Activated CD4-positive, alpha-beta memory T cell treated with anti-CD3 and anti-CD28 coated beads, Interleukin-2, amount 10 ng/mL, durations not matched to agents 7 days and 5 days (primary cell): ENCODE results near the gene USP5. TPM values are rescaled to one million over a fixed set of nuclear protein-coding genes. Genes with fewer than 3 reads are reported as not detected.
A peak's percentile ranks its signal among the peaks of the same experiment; 100 is the strongest.
"Not testable (repeated sequence)": the region's sequence is repeated elsewhere in the genome, so short reads cannot be mapped to it uniquely, and the experiment has no call there.

Experiments
- CTCF ChIA-PET: fragments of 350-600 bp; sonication (Branson Sonifier 250); formaldehyde crosslinking; loops from one replicate; lab custom pipeline; 2021; ENCODE audit warnings: antibody characterized with exemption, inconsistent platforms; lab: Charles Lee
- POLR2A ChIA-PET: fragments of 350-600 bp; sonication (Branson Sonifier 250); formaldehyde crosslinking; loops from one replicate; lab custom pipeline; 2021; ENCODE audit warnings: antibody characterized with exemption; lab: Charles Lee
- DNase-seq: peaks from one replicate; pipeline ENCODE4 v3.0.0-alpha.2; 2020
- H3K27ac Mint-ChIP-seq: one replicate; pipeline ENCODE4 v1.8.0; 2021; ENCODE audit warnings: mild to moderate bottlenecking, mixed read lengths
- H3K27me3 Mint-ChIP-seq: one replicate; pipeline ENCODE4 v1.8.0; 2021; ENCODE audit warnings: mixed read lengths
- H3K36me3 Mint-ChIP-seq: one replicate; pipeline ENCODE4 v1.8.0; 2021; ENCODE audit warnings: low read depth, mixed read lengths
- H3K4me1 Mint-ChIP-seq: one replicate; pipeline ENCODE4 v1.8.0; 2021; ENCODE audit warnings: mixed read lengths
- H3K4me3 Mint-ChIP-seq: one replicate; pipeline ENCODE4 v1.8.0; 2021; ENCODE audit warnings: mild to moderate bottlenecking, mixed read lengths
- H3K9me3 Mint-ChIP-seq: one replicate; pipeline ENCODE4 v1.8.0; 2021; ENCODE audit warnings: mixed read lengths
- total RNA-seq, 2 experiments: library from RNA; stranded (reverse); gene quantifications; one replicate each; pipeline ENCODE4 v1.2.3, GENCODE V29; 2021

Gene USP5
- total RNA-seq, 2 experiments from 2014 or later = 91.4 to 109 TPM

DNA sequence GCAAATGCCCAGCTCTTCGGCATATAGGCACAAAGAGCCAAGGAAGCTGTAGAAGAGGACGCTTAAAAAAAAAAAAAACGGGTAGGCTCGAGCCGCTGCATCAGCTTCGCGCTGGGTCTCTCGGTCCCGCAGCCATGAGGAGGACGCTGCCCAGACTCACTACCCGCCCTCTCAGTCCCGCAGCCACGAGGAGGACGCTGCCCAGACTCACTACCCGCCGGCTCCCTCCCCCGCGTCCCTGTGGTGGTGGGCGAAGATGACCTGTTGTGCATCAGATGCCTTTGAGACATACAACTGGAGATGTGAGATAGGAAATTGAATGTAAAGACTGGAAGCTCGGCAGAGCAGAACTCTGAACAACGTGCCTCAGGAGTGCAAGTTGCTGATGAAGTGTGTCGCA is 32.6 kb downstream of the USP5 start:
- no peak overlapping the region for H3K27ac Mint-ChIP-seq
- POLR2A ChIA-PET = interaction anchor here (2.6 to 3.9 kb wide), 2 partner anchors 12 to 32 kb away, joined by 12 to 14 read pairs; partner anchors contain the start of genes CDCA3, SPSB2 and USP5

DNA sequence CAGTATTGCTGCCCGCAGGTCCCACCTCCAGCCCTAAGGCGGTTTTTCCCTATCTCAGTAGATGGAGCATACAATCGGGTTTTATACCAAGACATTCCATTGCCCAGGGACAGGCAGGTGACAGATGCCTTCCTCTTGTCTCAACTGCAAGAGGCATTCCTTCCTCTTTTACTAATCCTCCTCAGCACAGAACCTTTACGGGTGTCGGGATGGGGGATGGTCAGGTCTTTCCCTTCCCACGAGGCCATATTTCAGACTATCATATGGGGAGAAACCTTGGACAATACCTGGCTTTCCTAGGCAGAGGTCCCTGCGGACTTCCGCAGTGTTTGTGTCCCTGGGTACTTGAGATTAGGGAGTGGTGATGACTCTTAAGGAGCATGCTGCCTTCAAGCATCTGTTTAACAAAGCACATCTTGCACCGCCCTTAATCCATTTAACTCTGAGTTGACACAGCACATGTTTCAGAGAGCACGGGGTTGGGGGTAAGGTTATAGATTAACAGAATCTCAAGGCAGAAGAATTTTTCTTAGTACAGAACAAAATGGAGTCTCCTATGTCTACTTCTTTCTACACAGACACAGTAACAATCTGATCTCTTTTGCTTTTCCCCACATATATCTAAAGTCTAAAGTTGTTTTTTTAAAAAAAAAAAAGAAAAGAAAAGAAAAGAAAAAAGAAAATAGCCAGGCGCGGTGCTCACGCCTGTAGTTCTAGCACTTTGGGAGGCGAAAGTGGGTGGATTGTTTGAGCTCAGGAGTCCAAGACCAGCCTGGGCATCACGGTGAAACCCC is 34.5 kb downstream of the USP5 start:
- H3K9me3 Mint-ChIP-seq, CTCF ChIA-PET, H3K4me3 Mint-ChIP-seq, DNase-seq, H3K27ac Mint-ChIP-seq, H3K27me3 Mint-ChIP-seq: not testable (repeated sequence)
- POLR2A ChIA-PET = interaction anchor here (2.6 kb wide), 1 partner anchor 14 kb away, joined by 12 read pairs; the partner anchor contains the start of gene SPSB2
- Mint-ChIP-seq H3K36me3 (peaks cover 24% of the 10 kb centered on the region), H3K4me1 (peaks cover 25% of the 10 kb centered on the region)

More for the DNA sequence above, 32.6 kb downstream of the USP5 start:
- peaks cover 9% of the 10 kb centered on the region for H3K4me1 Mint-ChIP-seq
- peaks cover 18% of the 10 kb centered on the region for H3K36me3 Mint-ChIP-seq
- CTCF ChIA-PET = interaction anchor here (0.7 kb wide), 1 partner anchor 76 kb away, joined by 3 read pairs; no protein-coding TSS in a partner anchor
- H3K9me3 Mint-ChIP-seq = no peaks in the 10 kb centered on the region
- H3K4me3 Mint-ChIP-seq = no peak overlapping the region
- H3K27me3 Mint-ChIP-seq = no peaks in the 10 kb centered on the region
- DNase-seq = no peak

DNA sequence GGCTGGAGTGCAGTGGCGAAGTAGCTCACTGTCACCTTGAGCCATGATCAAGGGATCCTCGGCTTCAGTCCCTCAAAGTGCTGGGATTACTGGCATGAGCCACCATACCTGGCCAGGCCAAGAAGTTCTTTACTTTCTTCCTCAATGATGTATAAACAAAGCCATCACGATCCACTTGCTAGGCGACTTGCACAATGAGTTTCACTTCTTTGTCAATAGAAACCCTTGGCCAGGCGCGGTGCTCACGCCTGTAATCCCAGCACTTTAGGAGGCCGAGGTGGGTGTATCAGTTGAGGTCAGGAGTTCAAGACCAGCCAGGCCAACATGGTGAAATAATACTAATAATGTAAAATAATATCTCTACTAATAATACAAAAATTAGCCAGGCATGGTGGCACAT is 35.5 kb downstream of the USP5 start:
- Mint-ChIP-seq H3K36me3 (peaks cover 22% of the 10 kb centered on the region), H3K4me3 (no peak overlapping the region), H3K4me1 (peaks cover 34% of the 10 kb centered on the region), H3K9me3 (no peaks in the 10 kb centered on the region), H3K27me3 (no peaks in the 10 kb centered on the region), H3K27ac (no peak overlapping the region)
- no peak for DNase-seq
- ChIA-PET CTCF (interaction anchor here (1.4 kb wide), 1 partner anchor 15 kb away, joined by 3 read pairs; the partner anchor contains the start of gene SPSB2), POLR2A (interaction anchor here (1.3 kb wide), 1 partner anchor 14 kb away, joined by 11 read pairs; the partner anchor contains the start of gene SPSB2)

DNA sequence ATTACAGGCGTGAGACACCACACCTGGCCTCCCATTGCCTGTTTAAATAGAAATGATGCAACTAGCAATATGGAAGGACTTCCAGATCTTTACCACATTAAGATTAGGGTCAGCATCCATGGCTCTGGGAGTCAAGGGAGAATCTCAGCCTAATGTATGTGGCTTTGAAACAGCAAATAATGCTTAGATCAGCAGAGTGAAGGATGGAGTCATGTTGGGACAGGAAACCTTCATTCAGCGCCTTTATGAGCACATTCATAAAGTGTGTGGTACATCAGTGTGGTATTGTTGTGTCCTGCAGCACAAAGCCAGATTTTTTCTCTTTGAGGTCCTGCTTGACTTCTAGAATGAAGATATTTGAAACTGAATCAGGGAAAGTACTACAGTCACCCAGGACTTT is 36.4 kb downstream of the USP5 start:
- ChIA-PET CTCF (interaction anchor here (1.4 kb wide), 1 partner anchor 16 kb away, joined by 3 read pairs; the partner anchor contains the start of gene SPSB2), POLR2A (interaction anchor here (1.3 kb wide), 1 partner anchor 15 kb away, joined by 11 read pairs; the partner anchor contains the start of gene SPSB2)
- Mint-ChIP-seq H3K4me3 (no peak overlapping the region), H3K9me3 (no peaks in the 10 kb centered on the region), H3K4me1 (peaks cover 38% of the 10 kb centered on the region), H3K27me3 (no peaks in the 10 kb centered on the region), H3K36me3 (peaks cover 22% of the 10 kb centered on the region), H3K27ac (peak overlapping the region; percentile 45)
- no peak for DNase-seq

DNA sequence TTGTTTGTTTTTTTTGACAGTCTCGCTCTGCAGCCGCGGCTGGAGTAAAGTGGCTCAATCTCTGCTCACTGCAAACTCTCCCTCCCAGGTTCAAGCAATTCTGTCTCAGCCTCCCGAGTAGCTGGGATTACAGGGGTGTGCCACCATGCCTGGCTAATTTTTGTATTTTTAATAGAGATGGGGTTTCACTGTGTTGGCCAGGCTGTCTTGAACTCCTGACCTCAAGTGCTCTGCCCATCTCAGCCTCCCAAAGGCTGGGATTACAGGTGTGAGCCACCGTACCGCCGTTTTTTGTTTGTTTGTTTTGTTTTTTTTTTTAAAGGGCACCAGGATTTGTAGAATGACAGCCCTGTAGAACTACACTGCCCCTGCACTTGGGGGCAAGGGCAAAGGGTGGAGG is 36.8 kb downstream of the USP5 start:
- POLR2A ChIA-PET, H3K4me3 Mint-ChIP-seq, H3K27ac Mint-ChIP-seq, DNase-seq, H3K9me3 Mint-ChIP-seq, H3K27me3 Mint-ChIP-seq, CTCF ChIA-PET: not testable (repeated sequence)
- Mint-ChIP-seq H3K4me1 (peaks cover 38% of the 10 kb centered on the region), H3K36me3 (peaks cover 22% of the 10 kb centered on the region)

DNA sequence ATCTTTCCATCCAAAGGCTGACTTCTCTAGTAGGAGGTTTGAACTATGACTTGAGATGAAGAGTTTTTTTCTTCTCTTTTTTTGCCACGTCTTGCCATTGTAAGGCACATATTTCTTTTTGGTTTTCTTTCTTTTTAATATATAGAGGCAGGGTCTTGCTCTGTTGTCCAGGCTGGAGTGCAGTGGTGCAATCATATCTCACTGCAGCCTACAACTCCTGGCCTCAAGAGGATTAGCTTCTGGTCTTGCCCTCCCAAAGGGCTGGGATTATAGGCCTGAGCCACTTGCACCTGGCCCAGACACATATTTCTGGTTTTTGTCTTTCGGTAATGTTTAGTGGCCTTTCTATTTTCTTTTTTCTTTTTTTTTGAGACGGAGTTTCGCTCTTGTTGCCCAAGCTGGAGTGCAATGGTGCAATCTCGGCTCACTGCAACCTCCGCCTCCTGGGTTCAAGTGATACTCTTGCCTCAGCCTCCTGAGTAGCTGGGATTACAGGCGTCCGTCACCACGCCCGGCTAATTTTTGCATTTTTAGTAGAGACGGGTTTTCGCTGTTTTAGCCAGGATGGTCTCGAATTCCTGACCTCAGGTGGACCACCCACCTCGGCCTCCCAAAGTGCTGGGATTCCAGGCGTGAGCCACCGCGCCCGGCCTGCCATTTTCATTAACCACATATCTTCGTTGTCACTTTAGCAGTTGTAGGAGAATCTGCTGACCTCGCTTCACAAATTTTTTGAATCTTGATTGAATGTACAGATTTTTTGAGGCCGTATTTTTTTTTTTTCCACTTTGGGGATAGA is 38.0 kb downstream of the USP5 start:
- H3K27me3 Mint-ChIP-seq, H3K9me3 Mint-ChIP-seq, DNase-seq, CTCF ChIA-PET: not testable (repeated sequence)
- peaks cover 12% of the 10 kb centered on the region for H3K36me3 Mint-ChIP-seq
- POLR2A ChIA-PET = interaction anchor here (2.6 kb wide), 1 partner anchor 9 kb away, joined by 14 read pairs; no protein-coding TSS in a partner anchor
- H3K4me3 Mint-ChIP-seq = peak overlapping the region; percentile 79
- H3K4me1 Mint-ChIP-seq = peaks cover 38% of the 10 kb centered on the region
- H3K27ac Mint-ChIP-seq = peak overlapping the region; percentile 93

DNA sequence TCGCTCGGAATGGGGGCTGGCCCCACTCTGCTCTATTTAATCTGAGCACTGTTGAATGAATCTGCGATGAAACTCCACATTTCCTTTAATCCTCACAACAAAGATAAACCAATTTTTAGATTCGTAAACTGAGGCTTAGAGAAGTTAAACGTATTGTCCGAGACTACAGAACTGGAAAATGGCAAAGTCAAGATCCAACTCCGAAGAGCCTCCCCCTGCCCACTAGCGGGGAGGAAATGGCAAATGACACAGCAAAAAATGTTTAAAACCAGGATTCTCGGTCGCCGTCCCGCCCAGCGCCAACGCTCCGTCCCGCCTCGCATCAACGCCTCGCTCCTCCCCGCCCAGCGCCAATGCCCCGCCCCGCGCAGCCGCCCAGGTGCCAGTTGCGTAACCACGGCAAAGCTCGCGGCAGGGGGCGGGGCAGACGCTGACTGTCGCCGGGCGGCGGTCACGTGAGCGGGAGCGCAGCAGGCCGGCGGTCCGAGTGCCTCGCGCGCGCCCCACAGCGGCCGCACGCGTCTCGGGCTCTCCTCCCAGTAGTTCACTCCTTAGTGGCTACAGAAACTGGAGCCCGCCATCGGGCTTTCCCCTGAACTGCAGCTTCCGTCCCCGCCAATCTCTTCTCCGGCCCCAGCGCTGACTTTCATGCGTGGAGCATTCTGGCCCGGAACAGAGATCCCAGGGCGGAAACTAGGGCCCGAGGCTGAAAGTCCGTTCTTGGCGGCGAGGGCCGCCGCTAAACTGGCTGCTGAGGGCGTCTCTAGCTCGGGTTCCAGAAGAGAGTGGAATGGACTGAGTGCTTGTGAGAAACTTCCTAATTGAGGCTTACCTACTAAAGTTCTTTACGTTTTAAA is 39.1 kb downstream of the USP5 start:
- peak; percentile 99 for DNase-seq
- H3K4me1 Mint-ChIP-seq = peaks cover 38% of the 10 kb centered on the region
- H3K27ac Mint-ChIP-seq = peak overlapping the region; percentile 93
- ChIA-PET POLR2A (interaction anchor here (0.6 to 2.8 kb wide), 22 partner anchors 9 to 217 kb away, joined by 3 to 69 read pairs (median 6); partner anchors contain the start of genes C12orf57, C1RL, CD4 and CDCA3), CTCF (interaction anchor here (0.6 to 2.8 kb wide), 36 partner anchors 8 to 421 kb away, joined by 3 to 120 read pairs (median 4); partner anchors contain the start of genes C12orf57, CD4, CDCA3 and COPS7A)
- no peaks in the 10 kb centered on the region for H3K9me3 Mint-ChIP-seq
- H3K4me3 Mint-ChIP-seq = peak overlapping the region; percentile 79
- peaks cover 10% of the 10 kb centered on the region for H3K36me3 Mint-ChIP-seq
- H3K27me3 Mint-ChIP-seq = no peaks in the 10 kb centered on the region

DNA sequence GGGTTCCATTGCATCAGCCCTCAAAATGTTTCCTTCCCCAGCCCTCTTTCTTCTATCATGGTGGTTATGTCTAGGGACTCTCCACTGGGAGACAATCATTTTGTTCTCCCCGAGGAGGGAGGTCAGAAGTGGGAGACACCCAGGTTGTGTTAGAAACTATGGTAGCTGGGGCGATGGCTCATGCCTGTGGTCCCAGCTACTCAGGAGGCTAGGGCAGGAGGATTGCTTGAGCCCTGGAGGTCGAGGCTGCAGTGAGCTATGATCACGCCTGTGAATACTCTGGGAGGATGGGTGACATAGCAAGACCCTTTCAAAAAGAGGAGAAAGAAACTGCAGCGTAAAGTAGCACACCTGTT is 39.7 kb downstream of the USP5 start:
- H3K36me3 Mint-ChIP-seq = peaks cover 10% of the 10 kb centered on the region
- ChIA-PET CTCF (interaction anchor here (0.6 to 2.8 kb wide), 33 partner anchors 8 to 276 kb away, joined by 3 to 120 read pairs (median 5); partner anchors contain the start of genes C12orf57, CDCA3, COPS7A and ENO2), POLR2A (interaction anchor here (0.6 to 2.8 kb wide), 22 partner anchors 9 to 217 kb away, joined by 3 to 69 read pairs (median 6); partner anchors contain the start of genes C12orf57, C1RL, CD4 and CDCA3)
- peak overlapping the region; percentile 79 for H3K4me3 Mint-ChIP-seq
- H3K27me3 Mint-ChIP-seq = no peaks in the 10 kb centered on the region
- H3K27ac Mint-ChIP-seq = peak overlapping the region; percentile 93
- H3K9me3 Mint-ChIP-seq = no peaks in the 10 kb centered on the region
- peaks cover 38% of the 10 kb centered on the region for H3K4me1 Mint-ChIP-seq
- DNase-seq = no peak

DNA sequence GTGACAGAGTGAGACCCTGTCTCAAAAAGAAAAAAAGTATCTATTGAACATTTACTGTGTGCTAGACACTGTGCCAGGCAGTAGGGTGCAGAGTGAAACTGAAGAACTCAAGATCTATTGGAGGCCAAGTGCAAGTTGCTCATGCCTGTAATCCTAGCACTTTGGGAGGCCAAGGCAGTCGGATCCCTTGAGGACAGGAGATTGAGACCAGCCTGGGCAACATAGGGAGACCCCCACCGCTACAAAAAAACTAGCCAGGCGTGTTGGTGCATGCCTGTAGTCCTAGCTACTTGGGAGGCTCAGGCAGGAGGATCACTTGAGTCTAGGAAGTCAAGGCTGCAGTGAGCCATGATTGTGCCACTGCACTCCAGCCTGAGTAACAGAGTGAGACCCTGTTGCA is 40.7 kb downstream of the USP5 start:
- not testable (repeated sequence) for DNase-seq, H3K27me3 Mint-ChIP-seq, H3K36me3 Mint-ChIP-seq, H3K9me3 Mint-ChIP-seq
- Mint-ChIP-seq H3K4me1 (peaks cover 38% of the 10 kb centered on the region), H3K27ac (peak overlapping the region; percentile 56), H3K4me3 (peak overlapping the region; percentile 37)
- CTCF ChIA-PET = interaction anchor here (0.7 to 2.8 kb wide), 5 partner anchors 10 to 169 kb away, joined by 6 to 120 read pairs (median 9); partner anchors contain the start of genes COPS7A and SPSB2
- POLR2A ChIA-PET = interaction anchor here (1.6 to 2.8 kb wide), 7 partner anchors 13 to 104 kb away, joined by 6 to 69 read pairs (median 30); partner anchors contain the start of genes C12orf57, CD4, CDCA3 and ENO2

DNA sequence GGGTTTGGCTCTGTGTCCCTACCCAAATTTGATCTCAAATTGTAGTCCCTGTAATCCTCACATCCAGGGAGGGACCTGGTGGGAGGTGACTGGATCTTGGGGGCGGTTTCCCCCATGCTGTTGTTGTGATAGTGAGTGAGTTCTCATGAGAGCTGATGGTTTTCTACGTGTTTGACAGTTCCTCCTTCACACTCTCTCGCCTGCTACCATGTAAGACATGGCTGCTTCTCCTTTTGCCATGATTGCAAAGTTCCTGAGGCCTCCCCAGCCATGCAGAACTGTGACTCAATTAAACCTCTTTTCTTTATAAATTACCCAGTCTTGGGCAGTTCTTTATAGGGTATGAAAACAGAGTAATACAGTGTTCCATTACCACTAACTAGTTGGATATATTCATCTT is 42.4 kb downstream of the USP5 start:
- H3K36me3 Mint-ChIP-seq = peaks cover 6% of the 10 kb centered on the region
- peaks cover 29% of the 10 kb centered on the region for H3K4me1 Mint-ChIP-seq
- no peak for DNase-seq
- ChIA-PET POLR2A (interaction anchor here (0.8 to 1.6 kb wide), 4 partner anchors 8 to 43 kb away, joined by 3 to 5 read pairs (median 4); partner anchors contain the start of genes CDCA3, ENO2 and LRRC23), CTCF (interaction anchor here (0.9 to 1.1 kb wide), 2 partner anchors 22 to 25 kb away, joined by 3 to 5 read pairs; partner anchors contain the start of gene SPSB2)
- no peak overlapping the region for H3K27ac Mint-ChIP-seq
- no peak overlapping the region for H3K4me3 Mint-ChIP-seq
- H3K9me3 Mint-ChIP-seq = no peaks in the 10 kb centered on the region
- H3K27me3 Mint-ChIP-seq = no peaks in the 10 kb centered on the region

DNA sequence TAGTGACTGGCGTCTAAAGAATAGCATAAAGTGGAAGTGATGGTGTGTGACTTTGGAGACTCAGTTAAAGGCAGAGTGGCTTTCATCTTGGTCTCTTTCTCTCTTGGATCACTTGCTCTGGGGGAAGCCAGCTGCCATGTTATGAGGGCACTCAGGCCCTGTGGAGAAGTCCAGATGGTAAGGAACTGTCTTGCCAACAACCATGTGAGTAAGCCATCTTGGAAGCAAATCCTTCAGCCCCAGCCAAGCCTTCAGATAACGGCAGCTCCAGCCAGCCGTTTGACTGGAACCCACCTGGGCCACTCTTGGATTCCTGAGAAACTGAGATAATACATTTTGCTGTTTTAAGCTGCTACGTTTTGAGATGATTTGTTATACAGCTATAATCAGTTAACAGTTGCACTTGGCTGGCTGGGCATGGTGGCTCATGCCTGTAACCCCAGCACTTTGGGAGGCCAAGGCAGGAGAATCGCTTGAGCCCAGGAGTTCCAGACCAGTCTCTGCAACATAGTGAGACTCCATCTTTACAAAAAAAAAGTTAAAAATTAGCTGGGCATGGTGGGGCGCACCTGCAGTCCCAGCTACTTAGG is 45.0 kb downstream of the USP5 start:
- no peaks in the 10 kb centered on the region for H3K36me3 Mint-ChIP-seq
- peaks cover 10% of the 10 kb centered on the region for H3K4me1 Mint-ChIP-seq
- POLR2A ChIA-PET = interaction anchor here (0.7 kb wide), 1 partner anchor 10 kb away, joined by 3 read pairs; no protein-coding TSS in a partner anchor
- DNase-seq = no peak
- H3K4me3 Mint-ChIP-seq = no peak overlapping the region
- CTCF ChIA-PET = interaction anchor here (0.6 to 1.8 kb wide), 4 partner anchors 24 to 41 kb away, joined by 3 to 8 read pairs (median 4); partner anchors contain the start of gene SPSB2
- no peak overlapping the region for H3K27ac Mint-ChIP-seq
- no peaks in the 10 kb centered on the region for H3K27me3 Mint-ChIP-seq
- H3K9me3 Mint-ChIP-seq = no peaks in the 10 kb centered on the region
